Adrenal gland (tissue), 5 donors: ENCODE data around the gene TEX53.

ENCODE experiments used
- CTCF ChIP-seq, 6 experiments: fragments of 450-650 bp in 4 of 6; fragments of 200-600 bp in 2 of 6; sonication (generic) in 1 of 6; IDR thresholded peaks; 1 replicate in 5 of 6; 2 replicates in 1 of 6; pipeline versions ENCODE4 v1.5.1 to v1.8.0; 2016 to 2021; ENCODE audit warnings: antibody characterized with exemption in 6 of 6, mild to moderate bottlenecking in 2 of 6, moderate library complexity in 1 of 6
- POLR2A ChIP-seq, 2 donors: fragments of 450-650 bp; IDR thresholded peaks; one replicate each; pipeline ENCODE4 v1.6.1; 2017; ENCODE audit warnings: antibody characterized with exemption in 2 of 2, mild to moderate bottlenecking in 2 of 2, moderate library complexity in 1 of 2
- donor health status: DM: no; HTN: no; CAD: no.

DNA sequence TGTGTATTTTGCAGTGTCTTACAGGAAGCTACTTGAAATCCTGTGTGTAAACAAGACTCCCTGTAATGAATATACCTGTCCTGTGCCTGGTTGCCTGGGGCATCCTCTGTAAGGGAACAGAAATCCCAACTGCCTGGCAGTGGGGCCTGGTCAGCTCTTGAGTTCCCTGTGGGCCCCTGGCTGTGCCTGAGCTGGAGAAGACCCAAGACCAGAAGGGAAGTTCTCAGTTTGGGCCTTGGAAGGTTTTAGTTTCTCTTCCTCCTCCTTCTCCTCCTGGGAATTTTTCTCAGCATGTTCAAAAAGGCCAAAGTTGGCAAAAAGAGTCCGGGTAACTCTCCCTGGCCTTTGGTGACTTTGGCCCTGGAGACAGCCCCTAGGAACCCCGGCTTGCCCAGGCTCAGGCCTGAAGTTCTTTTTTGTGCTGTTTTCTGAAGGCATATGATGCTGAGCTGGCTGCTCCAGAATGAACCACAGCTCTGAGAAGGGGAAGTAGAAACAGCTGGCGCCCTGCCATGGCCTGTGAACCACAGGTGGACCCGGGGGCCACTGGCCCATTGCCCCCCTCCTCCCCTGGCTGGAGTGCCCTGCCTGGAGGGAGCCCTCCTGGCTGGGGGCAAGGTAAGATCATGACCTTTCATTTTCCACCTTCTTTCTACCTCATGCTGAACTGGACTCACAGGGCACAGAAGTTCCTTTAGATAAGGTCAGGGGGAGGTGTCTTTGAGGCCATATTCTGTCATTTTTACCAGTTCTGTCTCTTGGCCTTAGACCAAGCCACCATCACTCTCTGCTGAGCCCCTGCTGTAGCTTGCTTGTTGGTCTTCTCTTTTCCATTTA, 40.7 kb downstream of the TEX53 start:
- TF ChIP-seq CTCF (IDR thresholded peaks at IDR 0.05) (no peak), POLR2A (IDR thresholded peaks at IDR 0.05) (no peak)
